H9 (cell line): ENCODE results near the gene CBY3. TPM values are rescaled to one million over a fixed set of nuclear protein-coding genes. Genes with fewer than 3 reads are reported as not detected.

Experiments
- DNase-seq: peaks from one replicate; pipeline ENCODE4 v3.0.0-alpha.2; 2017
- H2AFZ ChIP-seq: one replicate; pipeline ENCODE4 v1.6.1; 2013; ENCODE audit warnings: mild to moderate bottlenecking, low read length, control low read depth, moderate library complexity
- H2AK5ac ChIP-seq: 2 replicates; pipeline ENCODE4 v1.6.1; 2013; ENCODE audit warnings: low read length, control low read depth, mixed read lengths; ENCODE audit not compliant: insufficient read length
- H2BK120ac ChIP-seq: one replicate; pipeline ENCODE4 v1.6.1; 2013; ENCODE audit warnings: low read depth, mild to moderate bottlenecking, low read length, control low read depth, inconsistent platforms; ENCODE audit not compliant: poor library complexity, severe bottlenecking
- H2BK12ac ChIP-seq: 2 replicates; pipeline ENCODE4 v1.6.1; 2013; ENCODE audit warnings: low read length, control low read depth, mixed read lengths, low read depth; ENCODE audit not compliant: insufficient read length
- H2BK15ac ChIP-seq: 2 replicates; pipeline ENCODE4 v1.6.1; 2013; ENCODE audit warnings: low read depth, low read length, control low read depth
- H2BK20ac ChIP-seq: one replicate; pipeline ENCODE4 v1.6.1; 2013; ENCODE audit warnings: low read depth, mild to moderate bottlenecking, low read length, control low read depth, inconsistent platforms; ENCODE audit not compliant: poor library complexity, severe bottlenecking
- H2BK5ac ChIP-seq: 2 replicates; pipeline ENCODE4 v1.6.1; 2013; ENCODE audit warnings: low read length, control low read depth, mixed read lengths; ENCODE audit not compliant: insufficient read length
- H3K14ac ChIP-seq: 2 replicates; pipeline ENCODE4 v1.6.1; 2013; ENCODE audit warnings: low read length, control low read depth; ENCODE audit not compliant: insufficient read depth
- H3K18ac ChIP-seq: 2 replicates; pipeline ENCODE4 v1.6.1; 2013; ENCODE audit warnings: low read depth, mild to moderate bottlenecking, mixed read lengths, low read length, control low read depth; ENCODE audit not compliant: insufficient read length
- H3K23ac ChIP-seq: 2 replicates; pipeline ENCODE4 v1.6.1; 2013; ENCODE audit warnings: low read length, control low read depth, mixed read lengths, low read depth; ENCODE audit not compliant: insufficient read length
- H3K23me2 ChIP-seq: 2 replicates; pipeline ENCODE4 v1.6.1; 2013; ENCODE audit warnings: low read depth, mild to moderate bottlenecking, mixed read lengths, low read length, control low read depth; ENCODE audit not compliant: insufficient read length, poor library complexity, severe bottlenecking
- H3K27ac ChIP-seq: 2 replicates; pipeline ENCODE4 v1.5.1; 2013; ENCODE audit warnings: low read length, control low read depth, mixed read lengths, low read depth; ENCODE audit not compliant: insufficient read length
- H3K27me3 ChIP-seq: 2 replicates; pipeline ENCODE4 v1.6.1; 2013; ENCODE audit warnings: low read length, control low read depth, inconsistent platforms; ENCODE audit not compliant: insufficient read depth
- H3K4ac ChIP-seq: 2 replicates; pipeline ENCODE4 v1.6.1; 2013; ENCODE audit warnings: low read depth, mild to moderate bottlenecking, control low read depth, inconsistent platforms, low read length, moderate library complexity
- H3K4me1 ChIP-seq: 2 replicates; pipeline ENCODE4 v1.6.1; 2013; ENCODE audit warnings: low read length, control low read depth, inconsistent platforms; ENCODE audit not compliant: insufficient read depth
- H3K4me2 ChIP-seq: 2 replicates; pipeline ENCODE4 v1.6.1; 2013; ENCODE audit warnings: low read length, control low read depth, mixed read lengths; ENCODE audit not compliant: insufficient read length, insufficient read depth
- H3K56ac ChIP-seq: 2 replicates; pipeline ENCODE4 v1.6.1; 2013; ENCODE audit warnings: low read depth, mild to moderate bottlenecking, mixed read lengths, low read length, control low read depth; ENCODE audit not compliant: insufficient read length
- H3K79me1 ChIP-seq: 2 replicates; pipeline ENCODE4 v1.6.1; 2013; ENCODE audit warnings: low read depth, mild to moderate bottlenecking, moderate library complexity, low read length, control low read depth, inconsistent platforms; ENCODE audit not compliant: insufficient read depth, poor library complexity, severe bottlenecking
- H3K79me2 ChIP-seq: 2 replicates; pipeline ENCODE4 v1.6.1; 2013; ENCODE audit warnings: low read length, control low read depth, inconsistent platforms; ENCODE audit not compliant: insufficient read depth
- H3K9ac ChIP-seq: 2 replicates; pipeline ENCODE4 v1.6.1; 2013; ENCODE audit warnings: low read length, control low read depth, mixed read lengths; ENCODE audit not compliant: insufficient read length; ENCODE audit errors: extremely low read depth
- H3K9me3 ChIP-seq: one replicate; pipeline ENCODE4 v1.6.1; 2013; ENCODE audit warnings: low read depth, low read length, inconsistent platforms; ENCODE audit not compliant: control insufficient read depth
- H3T11ph ChIP-seq: one replicate; pipeline ENCODE4 v1.6.1; 2013; ENCODE audit warnings: mild to moderate bottlenecking, low read length, control low read depth, inconsistent platforms
- H4K20me1 ChIP-seq: one replicate; pipeline ENCODE4 v1.6.1; 2013; ENCODE audit not compliant: control insufficient read depth, insufficient read length, insufficient read depth
- H4K5ac ChIP-seq: 2 replicates; pipeline ENCODE4 v1.6.1; 2013; ENCODE audit warnings: low read depth, mild to moderate bottlenecking, mixed read lengths, low read length, control low read depth; ENCODE audit not compliant: insufficient read length
- H4K8ac ChIP-seq: replicated peaks from 2 replicates; pipeline ENCODE4 v1.6.1; 2013; ENCODE audit warnings: low read length, control low read depth, mixed read lengths, low read depth; ENCODE audit not compliant: insufficient read length
- H4K91ac ChIP-seq: 2 replicates; pipeline ENCODE4 v1.6.1; 2013; ENCODE audit warnings: low read depth, mild to moderate bottlenecking, moderate library complexity, mixed read lengths, low read length, control low read depth; ENCODE audit not compliant: insufficient read length
- H3K27ac Mint-ChIP-seq, 3 experiments: 2 replicates in 2 of 3; 3 replicates in 1 of 3; pipeline ENCODE4 v1.8.0; 2020 to 2021; ENCODE audit warnings: mixed read lengths in 3 of 3, mild to moderate bottlenecking in 1 of 3, moderate library complexity in 1 of 3
- H3K27me3 Mint-ChIP-seq: 2 replicates; pipeline ENCODE4 v1.8.0; 2021; ENCODE audit warnings: low read depth, mild to moderate bottlenecking, moderate library complexity, mixed read lengths
- H3K36me3 Mint-ChIP-seq, 3 experiments: 2 replicates in 2 of 3; 3 replicates in 1 of 3; pipeline ENCODE4 v1.8.0; 2020 to 2021; ENCODE audit warnings: low read depth in 3 of 3, mixed read lengths in 3 of 3; ENCODE audit not compliant: insufficient read depth in 1 of 3
- H3K4me1 Mint-ChIP-seq, 2 experiments: 2 replicates each; pipeline ENCODE4 v1.8.0; 2020; ENCODE audit warnings: mixed read lengths in 2 of 2
- H3K4me3 Mint-ChIP-seq, 2 experiments: 2 replicates in 1 of 2; 3 replicates in 1 of 2; pipeline ENCODE4 v1.8.0; 2020 to 2021; ENCODE audit warnings: mild to moderate bottlenecking in 2 of 2, mixed read lengths in 2 of 2, moderate library complexity in 1 of 2
- H3K9me3 Mint-ChIP-seq, 2 experiments: 2 replicates in 1 of 2; 3 replicates in 1 of 2; pipeline ENCODE4 v1.8.0; 2020; ENCODE audit warnings: mild to moderate bottlenecking in 2 of 2, mixed read lengths in 2 of 2, moderate library complexity in 1 of 2
- CTCF ChIP-seq: fragments of 200-600 bp; sonication (generic); conservative IDR thresholded peaks from 3 replicates; pipeline ENCODE4 v1.8.0; 2021; ENCODE audit warnings: antibody characterized with exemption, mild to moderate bottlenecking
- WGBS: extraction: QIAGEN DNeasy Blood & Tissue Kit; methylation state at CpG from one replicate; pipeline ENCODE4 v1.1.7; 2013; ENCODE audit warnings: missing lambda C conversion rate, low lambda C conversion rate, mixed read lengths; ENCODE audit not compliant: insufficient read length; ENCODE audit errors: extremely low coverage; 5-methylcytosine and 5-hydroxymethylcytosine counted together
- total RNA-seq: library from RNA; stranded (reverse); gene quantifications from 2 replicates; pipeline ENCODE4 v1.2.1, GENCODE V29; 2021

Gene CBY3
- total RNA-seq, 1 experiment from 2014 or later = 0.50 TPM

- Mint-ChIP-seq H3K4me3 (peak overlapping the region; percentile 97), H3K27ac (peak overlapping the region; percentile 67 to 98 (median 89); a peak in 5 of 7 replicates), H3K27me3 (peaks cover 4% of the 10 kb centered on the region), H3K9me3 (peaks cover 0 to 4% of the 10 kb centered on the region in 2 experiments; a peak in 2 of 5 replicates), H3K36me3 (peaks cover 18 to 24% (median 23%) of the 10 kb centered on the region in 3 experiments), H3K4me1 (peaks cover 15 to 19% of the 10 kb centered on the region in 2 experiments)
- Histone ChIP-seq H4K5ac (no peak overlapping the region), H3K9ac (peak overlapping the region; percentile 86), H3K27me3 (no peaks in the 10 kb centered on the region), H2BK12ac (no peak overlapping the region), H3K23me2 (peaks cover 15% of the 10 kb centered on the region), H2BK120ac (no peak overlapping the region), H3K14ac (peak overlapping the region; percentile 96), H3K56ac (no peak overlapping the region), H2AK5ac (no peak overlapping the region), H3K18ac (peak overlapping the region; percentile 92), H4K91ac (no peak overlapping the region), H2BK15ac (no peak overlapping the region), H2BK20ac (no peak overlapping the region), H2BK5ac (no peak overlapping the region), H3T11ph (no peak overlapping the region), H3K23ac (no peak overlapping the region), H4K20me1 (no peaks in the 10 kb centered on the region), H3K4ac (no peak overlapping the region), H3K9me3 (no peaks in the 10 kb centered on the region), H3K79me2 (no peaks in the 10 kb centered on the region), H2AFZ (no peak overlapping the region), H4K8ac (no peak overlapping the region), H3K27ac (no peak overlapping the region), H3K79me1 (no peaks in the 10 kb centered on the region), H3K4me1 (peaks cover 2% of the 10 kb centered on the region; the same call in 1 of the 2 replicates), H3K4me2 (peak overlapping the region; percentile 49)
- TF ChIP-seq CTCF = no peak
- peak; percentile 94 for DNase-seq
- no CpG with 5 or more reads among the region's 78 CpGs for WGBS
Observed at GRCh38 chr5:179678223-179679013, 2.4 kb downstream of the CBY3 start.
